PC-9 (cell line): Measurements from ENCODE around the gene WDR27. TPM values are rescaled to one million over a fixed set of nuclear protein-coding genes. Genes with fewer than 3 reads are reported as not detected.

Experiments used
- BruUV-seq: library from RNA; stranded (reverse); fragments of 400-500 nt; replicated peaks from 2 replicates; lab custom pipeline; 2021; lab: Mats Ljungman, UMichigan
- CTCF ChIA-PET: fragments of 300-600 bp; sonication (Branson Sonifier 250); formaldehyde crosslinking; loops from one replicate; lab custom pipeline; 2022; ENCODE audit warnings: antibody characterized with exemption; lab: Charles Lee
- POLR2A ChIA-PET: fragments of 300-600 bp; sonication (Branson Sonifier 250); formaldehyde crosslinking; loops from one replicate; lab custom pipeline; 2022; ENCODE audit warnings: antibody characterized with exemption; ENCODE audit not compliant: unreplicated experiment; lab: Charles Lee
- DNase-seq, 2 experiments: peaks; one replicate each; pipeline versions ENCODE4 v3.0.0 to v3.0.0-alpha.2; 2015 to 2022; ENCODE audit warnings: mixed read lengths in 1 of 2
- H2AFZ ChIP-seq: fragments of 200-600 bp; sonication (generic); 2 replicates; pipeline ENCODE4 v1.8.1; 2017; ENCODE audit warnings: antibody characterized with exemption
- H3F3A ChIP-seq: fragments of 200-600 bp; sonication (generic); 2 replicates; pipeline ENCODE4 v1.8.1; 2017; ENCODE audit warnings: antibody characterized with exemption, mild to moderate bottlenecking, low read depth; ENCODE audit not compliant: insufficient read depth
- H3K27ac ChIP-seq: fragments of 200-600 bp; sonication (generic); 2 replicates; pipeline ENCODE4 v1.6.1; 2016; ENCODE audit warnings: mixed run types
- H3K27me3 ChIP-seq: fragments of 200-600 bp; sonication (generic); 2 replicates; pipeline ENCODE4 v1.6.1; 2016; ENCODE audit warnings: low read depth, mixed run types; ENCODE audit not compliant: insufficient read depth
- H3K36me3 ChIP-seq: fragments of 200-600 bp; sonication (generic); 2 replicates; pipeline ENCODE4 v1.6.1; 2016; ENCODE audit warnings: low read depth, mixed run types
- H3K4me1 ChIP-seq: fragments of 200-600 bp; sonication (generic); replicated peaks from 2 replicates; pipeline ENCODE4 v1.6.1; 2016; ENCODE audit warnings: mixed run types; ENCODE audit not compliant: insufficient read depth
- H3K4me2 ChIP-seq: fragments of 200-600 bp; sonication (generic); 2 replicates; pipeline ENCODE4 v1.6.1; 2017; ENCODE audit warnings: mixed run types
- H3K4me3 ChIP-seq: fragments of 200-600 bp; sonication (generic); 2 replicates; pipeline ENCODE4 v1.6.1; 2016; ENCODE audit warnings: mixed run types
- H3K79me2 ChIP-seq: fragments of 200-600 bp; sonication (generic); 2 replicates; pipeline ENCODE4 v1.6.1; 2017; ENCODE audit warnings: low read depth, mixed run types
- H3K9me2 ChIP-seq: fragments of 200-600 bp; sonication (generic); 2 replicates; pipeline ENCODE4 v1.8.1; 2017; ENCODE audit warnings: mild to moderate bottlenecking; ENCODE audit not compliant: insufficient read depth
- H3K9me3 ChIP-seq: fragments of 200-600 bp; sonication (generic); 2 replicates; pipeline ENCODE4 v1.8.1; 2016; ENCODE audit warnings: low read depth; ENCODE audit not compliant: insufficient read depth
- H4K20me1 ChIP-seq: fragments of 200-600 bp; sonication (generic); 2 replicates; pipeline ENCODE4 v1.8.1; 2017; ENCODE audit not compliant: insufficient read depth
- CTCF ChIP-seq: fragments of 200-600 bp; sonication (generic); conservative IDR thresholded peaks from 2 replicates; pipeline ENCODE4 v1.6.1; 2017; ENCODE audit warnings: mixed run types, antibody characterized with exemption, mild to moderate bottlenecking, moderate library complexity
- EZH2 ChIP-seq: fragments of 200-600 bp; sonication (generic); IDR thresholded peaks from 2 replicates; pipeline ENCODE4 v1.8.0; 2017; ENCODE audit warnings: antibody characterized with exemption, low read depth
- intact Hi-C: fragments of 100-400 bp; cut with micrococcal nuclease; formaldehyde crosslinking; loops from one replicate; pipeline ENCODE4 v1.10.0; 2022; ENCODE audit not compliant: unreplicated experiment
- total RNA-seq: library from RNA; stranded (reverse); gene quantifications from 2 replicates; pipeline ENCODE4 v1.2.3, GENCODE V29; 2021

WDR27 gene
- total RNA-seq, 1 experiment from 2014 or later: 54.2 TPM

DNA sequence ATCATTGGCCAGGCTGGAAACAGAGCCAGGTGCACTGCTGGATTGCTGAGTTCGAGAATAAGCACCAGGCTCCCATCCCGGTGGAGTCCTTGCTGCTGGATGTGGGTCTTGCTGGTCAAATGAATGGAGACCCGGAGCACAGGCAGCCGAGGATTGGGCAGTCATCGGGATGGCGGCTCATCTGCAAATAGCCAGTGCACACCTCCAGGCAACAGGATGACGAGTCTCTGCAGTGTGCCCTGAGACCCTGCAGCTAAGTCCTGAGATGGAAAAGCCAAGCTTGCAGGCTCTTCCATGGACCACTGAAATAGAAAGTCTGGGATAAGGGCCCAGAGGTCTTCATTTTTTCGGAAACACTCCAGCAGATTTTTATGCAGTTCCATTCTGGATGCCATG, 143.5 kb downstream of the WDR27 start:
- Histone ChIP-seq H2AFZ (no peak overlapping the region), H3K4me2 (no peak overlapping the region), H3K4me3 (no peak overlapping the region), H3K9me2 (no peaks in the 10 kb centered on the region), H3K27me3 (no peaks in the 10 kb centered on the region), H3K79me2 (no peaks in the 10 kb centered on the region), H3K9me3 (no peaks in the 10 kb centered on the region), H3K27ac (no peak overlapping the region), H3K4me1 (no peaks in the 10 kb centered on the region), H4K20me1 (no peaks in the 10 kb centered on the region), H3F3A (no peaks in the 10 kb centered on the region), H3K36me3 (no peaks in the 10 kb centered on the region)
- no peak for TF ChIP-seq EZH2
- no peak for TF ChIP-seq CTCF
- no peak for DNase-seq
- no TSS peak for BruUV-seq
- ChIA-PET CTCF (no interaction called here), POLR2A (no interaction called here)
- intact Hi-C loops: no loop called here

DNA sequence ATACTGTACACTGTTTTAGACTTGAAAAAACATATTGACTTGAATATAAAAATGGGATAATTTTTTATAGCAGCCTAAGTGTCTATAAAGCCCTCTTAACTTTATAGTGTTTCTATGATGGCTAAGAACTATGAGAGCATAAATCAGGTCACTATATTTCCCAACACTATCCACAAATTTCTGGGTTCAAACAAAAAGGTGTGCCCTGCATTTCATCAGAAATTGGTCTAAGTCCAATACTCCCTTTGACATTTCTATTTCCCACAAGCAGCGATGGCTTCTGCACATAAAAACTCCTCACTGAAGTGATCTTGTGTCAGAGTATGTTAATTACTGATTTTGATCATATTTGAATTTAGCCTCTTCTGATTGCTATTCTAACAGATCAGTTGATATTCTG, 143.9 kb downstream of the WDR27 start:
- CTCF ChIA-PET: no interaction called here

GRCh38 chr6:169556758-169557548, 144.9 kb downstream of the WDR27 start:
- DNase-seq: no peak
- no peaks in the 10 kb centered on the region for H3K4me1 ChIP-seq
- no peaks in the 10 kb centered on the region for H3F3A ChIP-seq
- no peaks in the 10 kb centered on the region for H4K20me1 ChIP-seq
- no peaks in the 10 kb centered on the region for H3K36me3 ChIP-seq
- H3K79me2 ChIP-seq: no peaks in the 10 kb centered on the region
- TF ChIP-seq CTCF (no peak), EZH2 (no peak)
- H2AFZ ChIP-seq: no peak overlapping the region
- no peak overlapping the region for H3K4me2 ChIP-seq
- no peak overlapping the region for H3K4me3 ChIP-seq
- BruUV-seq: no TSS peak
- ChIA-PET POLR2A (no interaction called here), CTCF (no interaction called here)
- intact Hi-C loops: no loop called here
- H3K27me3 ChIP-seq: no peaks in the 10 kb centered on the region
- no peak overlapping the region for H3K27ac ChIP-seq
- no peaks in the 10 kb centered on the region for H3K9me2 ChIP-seq
- no peaks in the 10 kb centered on the region for H3K9me3 ChIP-seq

More for the DNA sequence above, 143.9 kb downstream of the WDR27 start:
- DNase-seq: no peak
- Histone ChIP-seq H3K4me3 (no peak overlapping the region), H3K9me2 (no peaks in the 10 kb centered on the region), H3K4me2 (no peak overlapping the region), H3K79me2 (no peaks in the 10 kb centered on the region), H3F3A (no peaks in the 10 kb centered on the region), H4K20me1 (no peaks in the 10 kb centered on the region), H3K27ac (no peak overlapping the region), H2AFZ (no peak overlapping the region), H3K9me3 (no peaks in the 10 kb centered on the region), H3K36me3 (no peaks in the 10 kb centered on the region), H3K27me3 (no peaks in the 10 kb centered on the region), H3K4me1 (no peaks in the 10 kb centered on the region)
- TF ChIP-seq EZH2 (no peak), CTCF (no peak)
- intact Hi-C loops: no loop called here
- POLR2A ChIA-PET: no interaction called here
- BruUV-seq: no TSS peak
